ENCODE measurements around the gene SERTAD1. TPM values are rescaled to one million over a fixed set of nuclear protein-coding genes. Genes with fewer than 3 reads are reported as not detected.

The SERTAD1 gene
- total RNA-seq, 1 donor from 2014 or later = 3.2 TPM

GRCh38 chr19:40444000-40444824, 18.4 kb upstream of the SERTAD1 start, which contains the start of gene SERTAD3:
TSS of gene SERTAD3 (minus strand) at chr19:40444335. CDS start at chr19:40442080, 2,255 bp downstream.
- Mint-ChIP-seq H3K4me3 (peak within 1 kb of the TSS; percentile 97), H3K27me3 (ENCODE audit: low read depth) (peaks cover 2% of the 10 kb centered on the region), H3K9me3 (no peaks in the 10 kb centered on the region), H3K27ac (ENCODE audit: unreplicated experiment) (peak within 1 kb of the TSS; percentile 98), H3K4me1 (peaks cover 26% of the 10 kb centered on the region), H3K36me3 (ENCODE audit: low read depth) (no peaks in the 10 kb centered on the region)
- no peak for TF ChIP-seq CTCF (conservative IDR thresholded peaks at IDR 0.05)
- DNase-seq (ENCODE audit: low read depth, low spot score) = peak; percentile 96

- H3K27me3 Mint-ChIP-seq (ENCODE audit: low read depth) = peaks cover 2% of the 10 kb centered on the region
- H3K9me3 Mint-ChIP-seq = no peaks in the 10 kb centered on the region
- TF ChIP-seq CTCF (conservative IDR thresholded peaks at IDR 0.05) = no peak
- H3K36me3 Mint-ChIP-seq (ENCODE audit: low read depth) = no peaks in the 10 kb centered on the region
- H3K4me1 Mint-ChIP-seq = peaks cover 26% of the 10 kb centered on the region
- peak overlapping the region; percentile 96 for H3K27ac Mint-ChIP-seq (ENCODE audit: unreplicated experiment)
- peak; percentile 99 for DNase-seq (ENCODE audit: low read depth, low spot score)
- peak overlapping the region; percentile 97 for H3K4me3 Mint-ChIP-seq
Observed at GRCh38 chr19:40443131-40443999, 17.6 kb upstream of the SERTAD1 start.

GRCh38 chr19:40442328-40443130, 16.7 kb upstream of the SERTAD1 start:
- Mint-ChIP-seq H3K27ac (ENCODE audit: unreplicated experiment) (peak overlapping the region; percentile 96), H3K27me3 (ENCODE audit: low read depth) (peaks cover 2% of the 10 kb centered on the region), H3K4me1 (peaks cover 26% of the 10 kb centered on the region), H3K36me3 (ENCODE audit: low read depth) (no peaks in the 10 kb centered on the region), H3K9me3 (no peaks in the 10 kb centered on the region), H3K4me3 (peak overlapping the region; percentile 97)
- TF ChIP-seq CTCF (conservative IDR thresholded peaks at IDR 0.05) = no peak
- DNase-seq (ENCODE audit: low read depth, low spot score) = no peak

GRCh38 chr19:40441719-40442253, 16.0 kb upstream of the SERTAD1 start:
- H3K9me3 Mint-ChIP-seq = no peaks in the 10 kb centered on the region
- peaks cover 26% of the 10 kb centered on the region for H3K4me1 Mint-ChIP-seq
- no peaks in the 10 kb centered on the region for H3K36me3 Mint-ChIP-seq (ENCODE audit: low read depth)
- DNase-seq (ENCODE audit: low read depth, low spot score) = no peak
- TF ChIP-seq CTCF (conservative IDR thresholded peaks at IDR 0.05) = no peak
- H3K4me3 Mint-ChIP-seq = peak overlapping the region; percentile 97
- peaks cover 2% of the 10 kb centered on the region for H3K27me3 Mint-ChIP-seq (ENCODE audit: low read depth)
- H3K27ac Mint-ChIP-seq (ENCODE audit: unreplicated experiment) = no peak overlapping the region

GRCh38 chr19:40438284-40438683, 12.5 kb upstream of the SERTAD1 start:
- DNase-seq (ENCODE audit: low read depth, low spot score) = no peak
- no peaks in the 10 kb centered on the region for H3K27me3 Mint-ChIP-seq (ENCODE audit: low read depth)
- H3K36me3 Mint-ChIP-seq (ENCODE audit: low read depth) = no peaks in the 10 kb centered on the region
- no peak overlapping the region for H3K27ac Mint-ChIP-seq (ENCODE audit: unreplicated experiment)
- peaks cover 22% of the 10 kb centered on the region for H3K4me1 Mint-ChIP-seq
- H3K9me3 Mint-ChIP-seq = no peaks in the 10 kb centered on the region
- H3K4me3 Mint-ChIP-seq = peak overlapping the region; percentile 39
- no peak for TF ChIP-seq CTCF (conservative IDR thresholded peaks at IDR 0.05)
